ENCODE results near the gene FAM227B.

FAM227B gene

GRCh38 chr15:49327927-49328326 is 292.7 kb downstream of the FAM227B start:
- TF ChIP-seq CTCF (IDR thresholded peaks at IDR 0.05), result no peak
- Histone ChIP-seq H3K27ac (no peak overlapping the region), H3K4me3 (no peak overlapping the region)
- no peak for DNase-seq (ENCODE audit: low spot score)

- no peak overlapping the region for H3K27ac ChIP-seq
- DNase-seq (ENCODE audit: low spot score), result no peak
- TF ChIP-seq CTCF (IDR thresholded peaks at IDR 0.05), result no peak
- no peak overlapping the region for H3K4me3 ChIP-seq
Measured at GRCh38 chr15:49323207-49323606, 297.4 kb downstream of the FAM227B start.

- DNase-seq (ENCODE audit: low spot score), result no peak
- no peak for TF ChIP-seq CTCF (IDR thresholded peaks at IDR 0.05)
- no peak overlapping the region for H3K4me3 ChIP-seq
- H3K27ac ChIP-seq, result peak overlapping the region in 1 of 2 donors; percentile 5
Measured at GRCh38 chr15:49320351-49320750, 300.3 kb downstream of the FAM227B start.

GRCh38 chr15:49315391-49315823 is 305.2 kb downstream of the FAM227B start:
- H3K4me3 ChIP-seq, result no peak overlapping the region
- TF ChIP-seq CTCF (IDR thresholded peaks at IDR 0.05), result no peak
- no peak overlapping the region for H3K27ac ChIP-seq
- no peak for DNase-seq (ENCODE audit: low spot score)

- no peak overlapping the region for H3K4me3 ChIP-seq
- no peak for DNase-seq (ENCODE audit: low spot score)
- no peak for TF ChIP-seq CTCF (IDR thresholded peaks at IDR 0.05)
- no peak overlapping the region for H3K27ac ChIP-seq
Measured at GRCh38 chr15:49314716-49315115, 305.9 kb downstream of the FAM227B start.

- H3K27ac ChIP-seq, result no peak overlapping the region
- no peak for TF ChIP-seq CTCF (IDR thresholded peaks at IDR 0.05)
- no peak for DNase-seq (ENCODE audit: low spot score)
- no peak overlapping the region for H3K4me3 ChIP-seq
Measured at GRCh38 chr15:49313650-49314049, 307.0 kb downstream of the FAM227B start.

GRCh38 chr15:49309889-49310288 is 310.7 kb downstream of the FAM227B start:
- TF ChIP-seq CTCF (IDR thresholded peaks at IDR 0.05), result no peak
- no peak for DNase-seq (ENCODE audit: low spot score)
- H3K27ac ChIP-seq, result no peak overlapping the region
- H3K4me3 ChIP-seq, result no peak overlapping the region
